ENCODE data around the gene PITPNC1. TPM values are rescaled to one million over a fixed set of nuclear protein-coding genes. Genes with fewer than 3 reads are reported as not detected.

The PITPNC1 gene
- total RNA-seq, 4 donors from 2014 or later: 2.3 to 8.6 (median 4.3) TPM

- ATAC-seq (no peak), DNase-seq (no peak)
- Histone ChIP-seq H3K36me3 (no peaks in the 10 kb centered on the region), H3K4me3 (no peak overlapping the region), H3K9me3 (no peaks in the 10 kb centered on the region), H3K4me1 (no peaks in the 10 kb centered on the region), H3K27me3 (no peaks in the 10 kb centered on the region), H3K27ac (no peak overlapping the region)
- no peak for TF ChIP-seq POLR2A (IDR thresholded peaks at IDR 0.05)
- no peak for TF ChIP-seq CTCF (IDR thresholded peaks at IDR 0.05 in 4 of 5, conservative IDR thresholded peaks at IDR 0.05 in 1 of 5)
- in situ Hi-C loops (cut with MboI; ENCODE audit: low sequenced_read_pairs in 4 of 4): no loop called here
- intact Hi-C loops (cut with DNase I; ENCODE audit: low total_unique reads): no loop called here
Observed at GRCh38 chr17:67503184-67503583, 126.1 kb downstream of the PITPNC1 start.

GRCh38 chr17:67503739-67504138 lies 126.7 kb downstream of the PITPNC1 start:
- intact Hi-C loops (cut with DNase I; ENCODE audit: low total_unique reads): no loop called here
- Histone ChIP-seq H3K4me1 (no peaks in the 10 kb centered on the region), H3K27me3 (no peaks in the 10 kb centered on the region), H3K9me3 (no peaks in the 10 kb centered on the region), H3K36me3 (no peaks in the 10 kb centered on the region), H3K27ac (no peak overlapping the region), H3K4me3 (no peak overlapping the region)
- in situ Hi-C loops (cut with MboI; ENCODE audit: low sequenced_read_pairs in 4 of 4): no loop called here
- no peak for ATAC-seq
- no peak for DNase-seq
- TF ChIP-seq POLR2A (IDR thresholded peaks at IDR 0.05) (no peak), CTCF (IDR thresholded peaks at IDR 0.05 in 4 of 5, conservative IDR thresholded peaks at IDR 0.05 in 1 of 5) (no peak)

- in situ Hi-C loops (cut with MboI; ENCODE audit: low sequenced_read_pairs in 4 of 4): no loop called here
- no peak overlapping the region for H3K27ac ChIP-seq
Observed at GRCh38 chr17:67504182-67504581, 127.1 kb downstream of the PITPNC1 start.

GRCh38 chr17:67506966-67507365 lies 129.9 kb downstream of the PITPNC1 start:
- TF ChIP-seq POLR2A (IDR thresholded peaks at IDR 0.05) (no peak), CTCF (IDR thresholded peaks at IDR 0.05 in 4 of 5, conservative IDR thresholded peaks at IDR 0.05 in 1 of 5) (no peak)
- DNase-seq: no peak
- Histone ChIP-seq H3K4me1 (no peaks in the 10 kb centered on the region), H3K9me3 (no peaks in the 10 kb centered on the region), H3K36me3 (no peaks in the 10 kb centered on the region), H3K27ac (no peak overlapping the region), H3K4me3 (no peak overlapping the region), H3K27me3 (no peaks in the 10 kb centered on the region)
- in situ Hi-C loops (cut with MboI; ENCODE audit: low sequenced_read_pairs in 4 of 4) (no loop called here), intact Hi-C loops (cut with DNase I; ENCODE audit: low total_unique reads) (no loop called here)
- no peak for ATAC-seq

More at GRCh38 chr17:67504182-67504581, 127.1 kb downstream of the PITPNC1 start:
- no peaks in the 10 kb centered on the region for H3K4me1 ChIP-seq
- H3K27me3 ChIP-seq: no peaks in the 10 kb centered on the region
- intact Hi-C loops (cut with DNase I; ENCODE audit: low total_unique reads): no loop called here
- DNase-seq (no peak), ATAC-seq (no peak)
- no peak overlapping the region for H3K4me3 ChIP-seq
- no peak for TF ChIP-seq CTCF (IDR thresholded peaks at IDR 0.05 in 4 of 5, conservative IDR thresholded peaks at IDR 0.05 in 1 of 5)
- TF ChIP-seq POLR2A (IDR thresholded peaks at IDR 0.05): no peak
- no peaks in the 10 kb centered on the region for H3K9me3 ChIP-seq
- no peaks in the 10 kb centered on the region for H3K36me3 ChIP-seq

Measured in gastrocnemius medialis (tissue), 4 donors.